ENCODE results near the gene ZNF76.

DNA sequence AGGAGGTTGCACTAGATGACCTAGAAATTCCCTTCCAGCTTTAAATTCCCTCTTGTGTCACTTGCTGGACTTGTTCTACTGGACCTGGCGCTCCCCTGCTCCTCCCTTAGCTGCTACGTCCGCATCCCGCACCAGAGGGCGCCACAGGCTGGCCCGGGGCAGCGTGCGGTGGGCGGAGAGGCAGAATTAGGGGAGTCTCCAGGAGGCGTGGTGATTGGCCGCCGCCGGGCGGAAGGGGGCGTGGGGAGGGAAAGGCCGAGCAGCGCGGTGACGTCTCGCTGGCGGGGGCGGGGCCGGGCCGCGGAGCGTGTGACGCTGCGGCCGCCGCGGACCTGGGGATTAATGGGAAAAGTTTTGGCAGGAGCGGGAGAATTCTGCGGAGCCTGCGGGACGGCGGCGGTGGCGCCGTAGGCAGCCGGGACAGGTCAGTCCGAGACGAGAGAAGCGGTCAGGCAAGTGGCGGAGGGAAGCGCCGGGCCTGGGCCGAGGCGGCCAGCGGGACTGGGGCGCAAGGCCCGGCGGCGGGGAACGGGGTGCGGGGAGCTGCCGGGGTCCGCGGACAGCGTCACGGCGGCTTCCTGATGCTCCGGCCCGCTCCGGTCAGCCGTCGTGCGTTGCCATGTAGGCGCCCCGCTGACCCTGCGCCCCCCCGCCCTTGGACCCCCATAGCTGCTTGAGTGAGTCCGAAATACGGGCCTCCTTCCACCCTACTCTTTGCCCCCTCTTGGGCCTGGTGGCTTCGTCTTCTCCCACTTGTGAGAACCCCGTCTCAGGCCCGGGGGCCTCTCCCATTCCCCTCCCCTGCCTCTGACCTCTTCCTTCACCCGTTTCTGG, 82.9 kb downstream of the ZNF76 start, which contains the start of gene PPARD:
- peak; percentile 44 for TF ChIP-seq POLR2A (IDR thresholded peaks at IDR 0.05; ENCODE audit: low read length)
- no peak for TF ChIP-seq GATA1 (IDR thresholded peaks at IDR 0.05; ENCODE audit: low read depth, low read length)
